Ammon's horn (tissue), 1 donor: ENCODE measurements around the gene NMNAT2.
"Not testable (repeated sequence)": the region's sequence is repeated elsewhere in the genome, so short reads cannot be mapped to it uniquely, and the experiment has no call there.

Source experiments
- DNase-seq: peaks from one replicate; pipeline ENCODE4 v3.0.0-alpha.2; 2016; ENCODE audit warnings: low spot score

NMNAT2 gene

GRCh38 chr1:183418696-183419095, 516 bp upstream of the NMNAT2 start:
- no peak for DNase-seq

GRCh38 chr1:183416850-183417771, 1.1 kb downstream of the NMNAT2 start:
- DNase-seq = peak; percentile 59

- no peak for DNase-seq
Measured at GRCh38 chr1:183414365-183414764, 3.8 kb downstream of the NMNAT2 start.

GRCh38 chr1:183411091-183411490, 7.1 kb downstream of the NMNAT2 start:
- no peak for DNase-seq

GRCh38 chr1:183407961-183408360, 10.2 kb downstream of the NMNAT2 start:
- DNase-seq = no peak

GRCh38 chr1:183407474-183407873, 10.7 kb downstream of the NMNAT2 start:
- DNase-seq = no peak

GRCh38 chr1:183404476-183404875, 13.7 kb downstream of the NMNAT2 start:
- peak; percentile 12 for DNase-seq

GRCh38 chr1:183403498-183403897, 14.7 kb downstream of the NMNAT2 start:
- DNase-seq = no peak

- not testable (repeated sequence) for DNase-seq
Measured at GRCh38 chr1:183401565-183401964, 16.6 kb downstream of the NMNAT2 start.

- no peak for DNase-seq
Measured at GRCh38 chr1:183394435-183394834, 23.7 kb downstream of the NMNAT2 start.

GRCh38 chr1:183391863-183392262, 26.3 kb downstream of the NMNAT2 start:
- no peak for DNase-seq

GRCh38 chr1:183390561-183390960, 27.6 kb downstream of the NMNAT2 start:
- DNase-seq = no peak

- DNase-seq = no peak
Measured at GRCh38 chr1:183388735-183389134, 29.4 kb downstream of the NMNAT2 start.

GRCh38 chr1:183385340-183386144, 32.6 kb downstream of the NMNAT2 start:
- DNase-seq = no peak

GRCh38 chr1:183379951-183380350, 38.2 kb downstream of the NMNAT2 start:
- DNase-seq = no peak

- DNase-seq = no peak
Measured at GRCh38 chr1:183375381-183375780, 42.8 kb downstream of the NMNAT2 start.

- no peak for DNase-seq
Measured at GRCh38 chr1:183374825-183375224, 43.4 kb downstream of the NMNAT2 start.

- DNase-seq = no peak
Measured at GRCh38 chr1:183372586-183373230, 45.5 kb downstream of the NMNAT2 start.

- DNase-seq = no peak
Measured at GRCh38 chr1:183370399-183371058, 47.7 kb downstream of the NMNAT2 start.

GRCh38 chr1:183368213-183369108, 49.7 kb downstream of the NMNAT2 start:
- no peak for DNase-seq

- no peak for DNase-seq
Measured at GRCh38 chr1:183366116-183366515, 52.1 kb downstream of the NMNAT2 start.
